Type B pancreatic cell (in vitro differentiated cells): ENCODE results near the gene DUXA. TPM values are rescaled to one million over a fixed set of nuclear protein-coding genes. Genes with fewer than 3 reads are reported as not detected.

Source experiments
- total RNA-seq: library from RNA; stranded (reverse); gene quantifications from 2 replicates; pipeline ENCODE4 v1.2.1, GENCODE V29; 2021; ENCODE audit warnings: low replicate concordance

Gene DUXA
- total RNA-seq, 1 donor from 2014 or later = not detected

Other genes with a start within 250 kb of the DUXA start
- gene USP29, start 47.5 kb downstream of the DUXA start, total RNA-seq = not detected in 2 replicates
- gene ZIM3, start 22.3 kb downstream of the DUXA start, total RNA-seq = not detected in 2 replicates
- gene ZNF264, start 24.0 kb upstream of the DUXA start, total RNA-seq = 37.0 and 42.5 TPM in 2 replicates
- 0.34 and 0.55 TPM in 2 replicates for gene AURKC, start 63.5 kb upstream of the DUXA start, total RNA-seq
- 16.8 and 16.9 TPM in 2 replicates for gene ZNF805, start 73.1 kb upstream of the DUXA start, total RNA-seq
- 58.4 and 66.1 TPM in 2 replicates for gene ZNF460, start 113.0 kb upstream of the DUXA start, total RNA-seq
- gene ZNF543, start 153.0 kb upstream of the DUXA start, total RNA-seq = 8.3 and 9.8 TPM in 2 replicates
- gene ZNF304, start 183.8 kb upstream of the DUXA start, total RNA-seq = 12.1 and 12.2 TPM in 2 replicates
- 11.9 and 12.3 TPM in 2 replicates for gene TRAPPC2B, start 196.1 kb upstream of the DUXA start, total RNA-seq
- gene ZNF547, start 196.1 kb upstream of the DUXA start, total RNA-seq = 3.9 and 4.9 TPM in 2 replicates
- 23.9 and 28.2 TPM in 2 replicates for gene ZNF548, start 222.4 kb upstream of the DUXA start, total RNA-seq
- gene ZNF17, start 243.7 kb upstream of the DUXA start, total RNA-seq = 13.3 and 13.9 TPM in 2 replicates